Cardiac septum (tissue), 1 donor: ENCODE data around the gene FZD10. TPM values are rescaled to one million over a fixed set of nuclear protein-coding genes. Genes with fewer than 3 reads are reported as not detected.
A peak's percentile ranks its signal among the peaks of the same experiment; 100 is the strongest.

Source experiments
- DNase-seq: peaks from one replicate; pipeline ENCODE4 v3.0.0-alpha.2; 2020; ENCODE audit warnings: low spot score
- intact Hi-C: fragments of 100-400 bp; cut with DNase I; formaldehyde crosslinking; loops from one replicate; pipeline ENCODE4 v1.14.0; 2022
- total RNA-seq: library from RNA; stranded (reverse); fragmentation: NEBNext Ultra II Directional; extraction: Animal tissue kit (Norgen Biotek cat#: 25700); gene quantifications from one replicate; pipeline ENCODE4 v1.2.1, GENCODE V29; 2021
- donor health status: DM: no; HTN: no; CAD: no.

FZD10 gene
- total RNA-seq, 1 donor from 2014 or later = not detected

- no peak for DNase-seq
- intact Hi-C loops = no loop called here
These were observed 7.7 kb downstream of the FZD10 start for GRCh38 chr12:130169924-130170323.

GRCh38 chr12:130170611-130171010, 8.3 kb downstream of the FZD10 start:
- intact Hi-C loops = no loop called here
- peak; percentile 49 for DNase-seq

GRCh38 chr12:130177635-130178242, 15.5 kb downstream of the FZD10 start:
- intact Hi-C loops = no loop called here

GRCh38 chr12:130178282-130178681, 16.0 kb downstream of the FZD10 start:
- no peak for DNase-seq
- intact Hi-C loops = no loop called here

More at GRCh38 chr12:130177635-130178242, 15.5 kb downstream of the FZD10 start:
- DNase-seq = peak; percentile 22

- intact Hi-C loops = no loop called here
- DNase-seq = peak; percentile 51
These were observed 16.9 kb downstream of the FZD10 start for GRCh38 chr12:130179191-130179590.

GRCh38 chr12:130179621-130180020, 17.4 kb downstream of the FZD10 start:
- intact Hi-C loops = no loop called here
- peak; percentile 41 for DNase-seq

GRCh38 chr12:130181211-130181610, 18.9 kb downstream of the FZD10 start:
- DNase-seq = peak; percentile 10
- intact Hi-C loops = no loop called here

GRCh38 chr12:130183585-130184370, 21.5 kb downstream of the FZD10 start:
- intact Hi-C loops = no loop called here
- peak; percentile 70 for DNase-seq

GRCh38 chr12:130184404-130185090, 22.3 kb downstream of the FZD10 start:
- intact Hi-C loops = no loop called here
- DNase-seq = peak; percentile 60

- intact Hi-C loops = no loop called here
- peak; percentile 31 for DNase-seq
These were observed 23.5 kb downstream of the FZD10 start for GRCh38 chr12:130185455-130186391.

- DNase-seq = peak; percentile 15
- intact Hi-C loops = no loop called here
These were observed 24.5 kb downstream of the FZD10 start for GRCh38 chr12:130186651-130187268.

GRCh38 chr12:130192642-130193345, 30.5 kb downstream of the FZD10 start:
- intact Hi-C loops = no loop called here
- peak; percentile 62 for DNase-seq

- intact Hi-C loops = no loop called here
- no peak for DNase-seq
These were observed 31.9 kb downstream of the FZD10 start for GRCh38 chr12:130194154-130194553.

GRCh38 chr12:130195369-130195768, 33.1 kb downstream of the FZD10 start:
- intact Hi-C loops = no loop called here
- peak; percentile 12 for DNase-seq

GRCh38 chr12:130195776-130196175, 33.5 kb downstream of the FZD10 start:
- peak; percentile 10 for DNase-seq
- intact Hi-C loops = no loop called here

- intact Hi-C loops = no loop called here
- DNase-seq = no peak
These were observed 34.6 kb downstream of the FZD10 start for GRCh38 chr12:130196827-130197226.

GRCh38 chr12:130198026-130198662, 35.9 kb downstream of the FZD10 start:
- DNase-seq = peak; percentile 43
- intact Hi-C loops = no loop called here

- intact Hi-C loops = no loop called here
These were observed 36.4 kb downstream of the FZD10 start for GRCh38 chr12:130198663-130199060.

More at GRCh38 chr12:130198663-130199060, 36.4 kb downstream of the FZD10 start:
- no peak for DNase-seq
